Measurements from ENCODE around the gene EBNA1BP2.
"Not testable (repeated sequence)": the region's sequence is repeated elsewhere in the genome, so short reads cannot be mapped to it uniquely, and the experiment has no call there.

Gene EBNA1BP2

DNA sequence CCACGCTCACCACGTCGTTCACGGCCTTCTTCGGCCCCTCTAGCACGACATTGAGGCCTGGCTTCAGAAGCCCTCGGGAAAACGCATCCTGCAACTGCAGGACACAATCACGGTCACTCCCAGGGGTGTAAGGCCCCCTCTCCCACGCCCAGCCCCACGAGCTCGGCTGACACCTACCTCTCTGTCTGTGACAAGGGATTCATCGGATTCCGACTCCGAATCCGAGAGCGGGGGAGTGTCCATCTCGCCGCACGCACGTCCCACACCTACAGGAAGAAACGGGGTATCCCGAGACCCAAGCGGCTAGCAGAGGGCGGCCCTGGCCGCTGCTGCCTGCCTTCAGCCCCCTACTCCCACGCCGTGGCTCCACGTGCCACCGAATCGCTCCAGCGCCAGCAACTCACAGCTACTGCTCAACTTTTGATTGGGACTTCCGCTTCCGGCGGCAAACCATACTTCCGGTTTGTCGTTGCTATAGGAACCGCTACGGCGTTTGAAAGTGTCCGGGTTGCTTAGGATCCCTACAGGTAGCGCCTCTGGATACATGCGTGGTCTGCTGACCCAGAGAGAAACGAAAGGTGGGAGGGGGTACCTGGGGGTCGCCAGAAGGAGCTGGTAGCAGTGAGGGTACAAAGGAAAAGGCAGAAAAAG is at the start of gene EBNA1BP2, which contains the start of gene CFAP57:
Gene EBNA1BP2 (minus strand): TSS at position 415 of the 651 bp plus-strand sequence. CDS start 172 bp downstream, at position 243.
Gene CFAP57 (plus strand): TSS at position 455 of the 651 bp plus-strand sequence. CDS start 424 bp downstream, outside the sequence.
- peak; percentile 92 for DNase-seq

GRCh38 chr1:43221797-43222196 is 49.7 kb upstream of the EBNA1BP2 start:
- no peak for DNase-seq

- DNase-seq = no peak
Measured at GRCh38 chr1:43220905-43221778, 49.1 kb upstream of the EBNA1BP2 start.

DNA sequence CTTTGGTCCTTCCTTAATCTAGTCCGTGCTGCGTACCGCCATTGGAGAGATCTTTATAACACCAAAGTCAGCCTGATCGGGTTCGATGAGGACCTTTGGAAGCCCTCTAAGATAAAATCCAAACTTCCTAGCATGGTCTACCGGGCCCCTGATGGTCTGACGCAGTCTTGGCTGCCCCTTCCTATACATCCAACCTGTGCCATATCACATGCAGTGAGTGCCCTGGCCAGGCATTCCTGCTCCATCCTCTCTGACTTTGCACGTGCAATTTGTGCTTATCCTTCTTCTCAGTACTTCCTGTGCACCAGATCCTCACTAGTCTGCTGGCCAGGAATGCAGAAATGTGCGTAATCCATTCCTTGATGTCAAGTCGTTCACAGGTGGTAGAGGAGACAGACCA is 45.7 kb upstream of the EBNA1BP2 start:
- DNase-seq = no peak

DNA sequence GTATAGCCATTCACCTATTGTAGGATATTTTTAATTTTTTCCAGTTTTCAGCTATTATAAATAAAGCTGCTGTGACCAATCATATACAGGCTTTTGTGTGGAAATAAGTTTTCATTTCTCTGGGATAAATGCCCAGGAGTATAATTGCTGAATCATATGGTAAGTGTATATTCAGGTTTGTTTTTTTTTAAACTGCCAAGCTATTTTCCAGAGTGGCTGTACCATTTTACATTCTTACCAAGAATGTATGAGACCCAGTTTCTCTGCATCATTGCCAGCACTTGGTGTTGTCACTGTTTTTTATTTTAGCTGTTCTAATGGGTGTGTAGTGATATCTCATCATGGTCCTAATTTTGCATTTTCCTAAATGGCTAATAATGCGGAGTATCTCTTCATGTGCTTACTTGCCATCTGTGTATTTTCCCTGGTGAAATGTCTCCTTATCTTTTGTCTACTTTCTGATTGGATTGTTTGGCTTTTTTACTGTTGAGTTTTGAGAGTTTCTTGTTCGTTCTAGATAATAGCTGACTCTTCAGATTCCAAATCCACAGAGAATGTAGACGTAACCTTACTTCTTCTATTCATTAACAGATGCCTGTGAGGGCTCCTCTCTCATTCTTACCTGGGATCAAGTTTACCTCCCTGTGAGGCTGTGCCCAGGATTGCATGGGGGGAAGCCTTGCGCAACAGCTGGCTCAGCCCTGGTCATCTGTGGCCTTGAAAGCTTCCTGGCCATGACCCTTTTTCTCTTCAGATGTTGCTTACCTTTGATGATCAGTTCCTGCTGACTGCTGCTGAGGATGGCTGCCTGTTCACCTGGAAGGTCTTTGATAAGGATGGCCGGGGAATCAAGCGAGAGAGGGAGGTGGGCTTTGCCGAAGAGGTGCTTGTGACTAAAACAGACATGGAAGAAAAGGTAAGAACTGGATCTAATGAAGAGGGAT is 42.7 kb upstream of the EBNA1BP2 start:
- no peak for DNase-seq

- not testable (repeated sequence) for DNase-seq
Measured at GRCh38 chr1:43208277-43208676, 36.2 kb upstream of the EBNA1BP2 start.

DNA sequence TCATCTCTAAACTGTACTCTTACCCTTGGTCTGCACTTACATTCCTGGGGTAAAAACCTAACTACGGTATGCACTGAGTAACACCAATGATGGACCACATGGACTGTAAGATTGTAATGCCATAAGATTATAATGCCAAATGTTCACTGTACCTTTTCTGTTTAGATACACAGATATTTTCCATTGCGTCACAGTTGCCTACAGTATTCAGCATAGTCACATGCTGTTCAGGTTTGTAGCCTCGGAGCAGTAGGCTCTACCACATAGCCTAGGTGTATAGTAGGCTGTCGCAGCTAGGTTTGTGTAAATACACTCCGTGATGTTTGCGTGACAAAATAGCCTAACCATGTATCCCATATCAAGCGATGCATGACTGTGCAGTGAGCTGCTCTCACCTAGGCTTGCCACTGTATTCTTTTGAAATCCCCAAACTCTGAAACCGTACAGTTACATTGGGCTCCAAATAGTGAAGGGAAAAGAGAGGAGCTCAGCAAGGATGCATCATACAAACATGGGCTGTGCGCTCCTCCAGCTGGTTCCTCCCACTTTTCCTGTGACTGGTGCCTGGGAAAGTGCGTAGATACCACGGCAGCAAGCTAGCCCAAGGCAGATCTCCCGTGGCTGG is 35.3 kb upstream of the EBNA1BP2 start:
- no peak for DNase-seq

- DNase-seq = no peak
Measured at GRCh38 chr1:43206600-43207228, 34.6 kb upstream of the EBNA1BP2 start.

DNA sequence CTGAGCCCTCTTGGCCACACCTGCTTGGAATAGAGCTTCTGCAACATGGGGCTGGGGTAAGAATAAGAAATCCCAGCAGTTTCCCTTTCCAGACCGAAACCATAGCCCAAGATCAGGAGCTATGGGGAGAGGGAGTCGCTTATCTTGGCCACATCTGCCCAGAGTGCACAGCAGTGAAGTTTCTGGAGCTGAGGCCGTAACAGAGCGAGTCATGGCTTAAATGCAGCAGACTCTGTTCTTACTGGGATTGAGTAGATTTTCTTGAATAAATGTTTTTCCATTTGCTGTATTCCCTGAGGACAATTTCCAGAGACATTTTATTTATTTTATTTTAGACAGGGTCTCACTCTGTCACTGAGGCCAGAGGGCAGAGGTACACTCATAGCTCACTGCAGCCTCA is 33.6 kb upstream of the EBNA1BP2 start:
- DNase-seq = no peak

DNA sequence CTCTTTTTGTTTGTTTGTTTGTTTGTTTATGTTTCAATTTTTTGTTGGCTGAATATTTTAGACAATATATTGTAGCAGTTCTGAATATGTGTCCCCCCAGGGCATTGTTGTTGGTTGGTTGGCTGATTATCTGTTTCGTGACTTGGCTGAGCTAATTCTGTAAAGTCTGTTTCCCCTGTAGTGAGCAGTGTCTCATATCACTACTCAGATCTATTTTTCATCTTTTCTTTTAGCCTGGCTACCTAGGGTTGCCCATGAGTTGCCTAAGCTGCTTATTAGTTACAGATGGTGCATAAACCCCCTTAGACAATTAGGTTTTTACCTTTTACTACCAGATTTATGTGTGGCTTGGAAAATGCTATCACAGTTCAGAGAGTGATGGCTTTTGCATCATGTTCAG is 32.3 kb upstream of the EBNA1BP2 start:
- DNase-seq = no peak

DNA sequence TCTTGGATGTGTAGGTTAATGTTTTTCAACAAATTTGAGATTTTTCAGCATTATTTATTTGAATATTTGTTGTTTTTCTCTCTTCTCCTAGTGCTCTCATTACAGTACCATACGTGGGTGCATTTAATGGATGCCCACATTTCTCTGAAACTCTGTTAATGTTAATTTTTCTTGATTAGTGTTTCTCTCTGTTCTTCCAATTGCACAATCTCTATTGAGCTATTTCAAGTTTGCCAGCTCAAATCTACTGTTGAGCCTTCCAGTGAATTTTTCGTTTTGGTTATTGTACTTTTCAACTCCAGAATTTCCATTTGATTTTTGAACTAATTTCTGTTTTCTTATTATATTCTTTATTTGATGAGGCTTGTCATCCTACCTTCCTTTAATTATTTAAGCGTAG is 31.8 kb upstream of the EBNA1BP2 start:
- no peak for DNase-seq

GRCh38 chr1:43199093-43199726 is 27.1 kb upstream of the EBNA1BP2 start:
- peak; percentile 73 for DNase-seq

DNA sequence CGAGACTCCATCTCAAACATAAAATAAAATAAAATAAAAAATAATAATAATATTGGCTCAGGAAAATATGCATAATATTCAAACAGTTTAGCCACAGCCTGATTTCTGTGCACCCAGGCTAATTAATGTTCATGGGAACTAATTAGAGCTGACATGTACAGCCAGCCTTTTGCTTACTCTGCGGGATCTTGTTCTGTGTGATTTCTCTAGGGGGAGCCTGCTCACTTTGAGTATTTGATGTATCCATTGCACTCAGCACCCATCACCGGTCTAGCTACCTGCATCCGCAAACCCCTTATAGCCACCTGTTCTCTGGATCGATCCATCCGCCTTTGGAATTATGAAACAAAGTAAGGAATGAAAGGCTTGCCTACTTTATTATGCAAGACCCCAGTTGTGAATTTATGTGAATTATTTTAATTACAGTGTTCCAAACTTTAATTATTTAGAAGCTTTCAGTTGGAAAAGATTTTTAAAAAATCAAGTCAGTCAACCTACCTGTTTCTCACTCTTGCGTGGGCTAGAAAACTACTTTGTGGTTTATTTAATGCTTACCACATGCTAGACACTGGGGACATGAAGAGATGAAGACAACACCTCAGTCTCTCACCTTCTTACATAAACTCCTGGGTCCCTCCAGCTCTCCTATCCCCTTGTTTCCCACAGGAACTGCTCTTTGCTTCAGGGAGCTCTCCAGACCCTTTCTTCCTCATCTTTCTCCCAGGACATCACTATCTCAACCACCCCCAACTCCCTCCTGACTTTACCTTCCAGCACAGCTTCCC is 25.4 kb upstream of the EBNA1BP2 start:
- DNase-seq = no peak

GRCh38 chr1:43194509-43194908 is 22.4 kb upstream of the EBNA1BP2 start:
- DNase-seq = no peak

DNA sequence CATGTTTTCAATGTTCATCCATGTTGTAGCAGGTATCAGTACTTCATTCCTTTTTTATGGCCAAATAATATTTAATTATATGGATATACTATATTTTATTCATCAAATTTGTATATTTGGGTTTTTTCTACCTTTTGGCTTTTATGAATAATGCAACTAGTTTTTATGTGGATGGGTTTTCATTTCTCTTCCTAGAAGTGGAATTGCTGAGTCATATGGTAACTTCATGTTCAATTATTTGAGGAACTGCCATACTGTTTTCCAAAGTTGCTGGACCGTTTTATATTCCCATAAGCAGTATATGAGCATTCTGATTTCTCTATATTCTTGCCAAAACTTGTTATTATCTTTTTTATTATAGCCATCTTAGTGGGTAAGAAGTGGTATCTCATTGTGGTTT is 16.0 kb upstream of the EBNA1BP2 start:
- DNase-seq = no peak

DNA sequence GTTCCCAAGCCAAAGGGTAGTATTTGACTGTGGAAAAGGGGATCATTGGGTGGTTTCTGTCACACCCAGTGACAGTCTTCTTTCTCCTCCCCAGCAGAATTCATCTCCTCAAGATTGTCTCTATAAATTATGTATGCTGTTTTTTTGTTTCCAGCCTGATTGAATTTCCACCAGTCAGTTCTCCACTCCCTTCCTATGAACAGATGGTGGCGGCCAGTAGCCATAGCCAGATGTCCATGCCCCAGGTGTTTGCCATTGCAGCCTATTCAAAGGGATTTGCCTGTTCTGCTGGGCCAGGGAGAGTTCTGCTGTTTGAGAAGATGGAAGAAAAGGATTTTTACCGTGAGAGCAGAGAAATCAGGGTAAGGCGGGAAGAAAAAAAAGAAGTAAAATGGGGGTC is 12.9 kb upstream of the EBNA1BP2 start:
- DNase-seq = no peak

DNA sequence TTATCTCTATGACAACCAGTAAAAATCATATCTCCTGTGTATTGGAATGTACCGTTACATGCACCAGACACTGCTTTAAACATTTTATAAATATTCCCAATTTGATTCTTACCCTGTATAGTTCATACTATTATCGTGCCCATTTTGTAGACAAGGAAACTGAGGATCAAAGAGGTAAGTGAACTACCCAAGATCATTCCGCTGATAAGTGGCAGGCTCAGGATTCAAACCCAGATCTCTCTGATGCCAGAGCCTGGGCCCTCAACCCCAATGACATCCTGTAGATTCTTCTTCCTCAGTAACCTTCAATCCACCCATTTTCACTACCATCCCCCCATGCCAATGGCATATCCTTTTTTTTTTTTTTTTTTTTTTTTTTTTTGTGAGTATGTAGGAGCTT is 12.3 kb upstream of the EBNA1BP2 start:
- no peak for DNase-seq

DNA sequence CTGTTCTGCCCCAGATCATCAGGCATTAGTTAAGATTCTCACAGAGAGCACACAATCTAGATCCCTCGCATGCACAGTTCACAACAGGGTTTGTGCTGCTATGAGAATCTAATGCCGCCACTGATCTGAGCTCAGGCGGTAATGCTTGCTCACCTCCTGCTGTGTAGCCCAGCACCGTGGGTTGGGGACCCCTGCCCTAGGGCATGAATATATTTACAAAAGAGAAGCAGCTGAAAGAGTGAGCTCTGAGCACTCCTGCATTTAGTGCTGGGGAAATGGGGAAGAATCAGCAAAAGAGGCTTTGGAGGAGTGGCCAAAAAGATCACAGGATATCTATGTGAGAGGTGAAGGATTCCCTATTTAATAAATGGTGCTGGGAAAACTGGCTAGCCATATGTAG is 5.6 kb upstream of the EBNA1BP2 start:
- DNase-seq = no peak

GRCh38 chr1:43174873-43175272 is 2.8 kb upstream of the EBNA1BP2 start:
- DNase-seq = no peak

DNA sequence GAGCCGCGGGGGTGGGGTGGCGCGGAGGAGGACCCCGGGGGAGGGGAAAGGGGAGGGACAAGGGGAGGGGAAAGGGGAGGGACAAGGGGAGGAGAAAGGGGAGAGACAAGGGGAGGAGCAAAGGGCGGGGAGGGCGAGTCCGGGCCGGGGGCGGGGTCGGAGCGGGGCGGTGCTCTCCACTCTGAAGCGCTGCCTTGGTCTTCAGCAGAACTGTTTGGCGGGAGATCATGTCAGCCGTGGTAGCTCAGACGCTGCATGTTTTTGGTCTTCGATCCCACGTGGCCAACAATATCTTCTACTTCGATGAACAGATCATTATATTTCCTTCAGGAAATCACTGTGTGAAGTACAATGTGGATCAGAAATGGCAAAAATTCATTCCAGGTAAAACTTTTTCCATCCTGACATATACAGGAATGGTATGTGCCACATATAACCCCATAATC is 460 bp upstream of the EBNA1BP2 start:
- DNase-seq = peak; percentile 74
